K562 (cell line): ENCODE measurements around the gene ULBP1. TPM values are rescaled to one million over a fixed set of nuclear protein-coding genes. Genes with fewer than 3 reads are reported as not detected.

Experiments
- ATAC-seq: fragments of 200-7000 bp; cut with Tn5 transposase; 3 replicates; pipeline ENCODE4 v1.9.1; 2020; ENCODE audit warnings: moderate library complexity
- BruUV-seq: library from RNA; stranded (reverse); fragments of 400-500 nt; replicated peaks from 2 replicates; lab custom pipeline; 2021; lab: Mats Ljungman, UMichigan
- CTCF ChIA-PET: fragments of 300-600 bp; formaldehyde crosslinking; extraction: SDS; loops from one replicate; lab custom pipeline; 2021; ENCODE audit warnings: low intra/inter-chr PET ratio; lab: Yijun Ruan, JAX
- POLR2A ChIA-PET: fragments of 300-600, 350-650 bp; sonication (Branson Sonifier 250); formaldehyde crosslinking; extraction: SDS; loops from one replicate; lab custom pipeline; 2021; ENCODE audit warnings: antibody characterized with exemption, inconsistent platforms; lab: Yijun Ruan, JAX
- DNase-seq, 4 experiments: peaks; one replicate each; pipeline versions ENCODE4 v3.0.0 to v3.0.0-alpha.2; 2011 to 2018; ENCODE audit warnings: low spot score in 3 of 4, mixed read lengths in 3 of 4; ENCODE audit errors: extremely low read depth in 1 of 4
- FAIRE-seq: peaks from 2 replicates; lab custom pipeline; 2011; peaks lifted over from hg19 to GRCh38; lab: Jason Lieb, UNC
- H2AFZ ChIP-seq: 2 replicates; pipeline ENCODE4 v1.6.0; 2011; ENCODE audit warnings: low read depth, low read length, control low read depth, inconsistent platforms
- H3K27ac ChIP-seq: fragments of 200-600 bp; 3 replicates; pipeline ENCODE4 v1.8.0; 2011; ENCODE audit warnings: low read depth, mild to moderate bottlenecking, control low read depth, inconsistent platforms, low read length, moderate library complexity, mixed read lengths; ENCODE audit errors: extremely low read depth
- H3K27me3 ChIP-seq, 2 experiments: fragments of 300-600 bp in 1 of 2; 2 replicates in 1 of 2; 3 replicates in 1 of 2; pipeline versions ENCODE4 v1.6.0 to v1.8.0; 2011; ENCODE audit warnings: inconsistent platforms in 2 of 2, low read length in 2 of 2, mild to moderate bottlenecking in 1 of 2, mixed read lengths in 1 of 2, moderate library complexity in 1 of 2; ENCODE audit not compliant: control insufficient read depth in 2 of 2, insufficient read depth in 2 of 2
- H3K36me3 ChIP-seq: fragments of 300-600 bp; 3 replicates; pipeline ENCODE4 v1.8.0; 2011; ENCODE audit warnings: mild to moderate bottlenecking, low read length, inconsistent platforms; ENCODE audit not compliant: control insufficient read depth, insufficient read depth
- H3K4me1 ChIP-seq, 2 experiments: fragments of 200-600 bp in 1 of 2; replicated peaks in 1 of 2; 2 replicates in 1 of 2; 3 replicates in 1 of 2; pipeline versions ENCODE4 v1.5.1 to v1.8.0; 2011; ENCODE audit warnings: inconsistent platforms in 2 of 2, low read length in 2 of 2, mild to moderate bottlenecking in 1 of 2, mixed read lengths in 1 of 2, moderate library complexity in 1 of 2; ENCODE audit not compliant: control insufficient read depth in 2 of 2, insufficient read depth in 2 of 2
- H3K4me2 ChIP-seq: 2 replicates; pipeline ENCODE4 v1.6.1; 2011; ENCODE audit warnings: low read length, control low read depth, inconsistent platforms, mixed read lengths; ENCODE audit not compliant: insufficient read depth
- H3K4me3 ChIP-seq: fragments of 200-600 bp; sonication (generic), shearing (Covaris generic); 2 replicates; pipeline ENCODE4 v1.5.1; 2016; ENCODE audit warnings: control low read depth, inconsistent platforms
- H3K79me2 ChIP-seq: fragments of 200-600 bp; 3 replicates; pipeline ENCODE4 v1.8.0; 2011; ENCODE audit warnings: low read length, inconsistent platforms; ENCODE audit not compliant: control insufficient read depth, insufficient read depth
- H3K9ac ChIP-seq, 2 experiments: 2 replicates each; pipeline versions ENCODE4 v1.6.0 to v1.6.1; 2011; ENCODE audit warnings: low read depth in 2 of 2, low read length in 2 of 2, control low read depth in 1 of 2, inconsistent platforms in 1 of 2, mild to moderate bottlenecking in 1 of 2, mixed read lengths in 1 of 2; ENCODE audit not compliant: insufficient read depth in 1 of 2
- H3K9me1 ChIP-seq: one replicate; pipeline ENCODE4 v1.6.0; 2011; ENCODE audit warnings: inconsistent platforms, mild to moderate bottlenecking, low read length, moderate library complexity; ENCODE audit not compliant: control insufficient read depth, insufficient read depth
- H3K9me3 ChIP-seq: replicated peaks from 2 replicates; pipeline ENCODE4 v1.5.1; 2011; ENCODE audit warnings: low read depth, low read length, inconsistent platforms; ENCODE audit not compliant: control insufficient read depth, insufficient read depth
- H4K20me1 ChIP-seq: replicated peaks from 2 replicates; pipeline ENCODE4 v1.6.1; 2011; ENCODE audit warnings: low read length, inconsistent platforms, mixed read lengths; ENCODE audit not compliant: control insufficient read depth, insufficient read depth
- BHLHE40 ChIP-seq: IDR thresholded peaks from 2 replicates; pipeline ENCODE4 v1.6.1; 2011; ENCODE audit warnings: low read length, improper control_type of control experiment
- E2F6 ChIP-seq, 2 experiments: IDR thresholded peaks; 2 replicates each; pipeline ENCODE4 v1.6.1; 2011; ENCODE audit warnings: borderline replicate concordance in 1 of 2, control low read depth in 1 of 2, low read depth in 1 of 2, low read length in 1 of 2, mild to moderate bottlenecking in 1 of 2, mixed read lengths in 1 of 2, moderate library complexity in 1 of 2; ENCODE audit not compliant: insufficient read depth in 1 of 2, insufficient read length in 1 of 2, poor library complexity in 1 of 2, severe bottlenecking in 1 of 2; ENCODE audit errors: extremely low read depth in 1 of 2
- HMGXB4 ChIP-seq: sonication (generic); formaldehyde crosslinking; IDR thresholded peaks from 2 replicates; pipeline ENCODE4 v1.8.1; 2023; ENCODE audit warnings: mild to moderate bottlenecking, missing genetic modification reagents
- KDM5B ChIP-seq: fragments of 200-600 bp; sonication (generic); IDR thresholded peaks from 2 replicates; pipeline ENCODE4 v1.6.1; 2012; ENCODE audit warnings: low read depth, mild to moderate bottlenecking, moderate library complexity, low read length, control low read depth, inconsistent platforms; ENCODE audit not compliant: insufficient replicate concordance
- NR4A1 ChIP-seq, 2 experiments: fragments of 250-450 bp in 1 of 2; fragments of 450-650 bp in 1 of 2; sonication (Bioruptor Pico) in 1 of 2; IDR thresholded peaks; 2 replicates each; pipeline versions ENCODE4 v1.4.0 to v1.6.1; 2016 to 2020; ENCODE audit warnings: mild to moderate bottlenecking in 2 of 2, missing compliant biosample characterization in 1 of 2, missing genetic modification characterization in 1 of 2, moderate library complexity in 1 of 2
- PHF21A ChIP-seq: fragments of 450-650 bp; IDR thresholded peaks from 2 replicates; pipeline ENCODE4 v1.6.1; 2017; ENCODE audit warnings: low read depth, borderline replicate concordance
- POLR2AphosphoS5 ChIP-seq: IDR thresholded peaks from 2 replicates; pipeline ENCODE4 v1.6.1; 2011; ENCODE audit warnings: mild to moderate bottlenecking, low read depth, low read length, moderate library complexity; ENCODE audit not compliant: control insufficient read depth, insufficient read depth
- POU5F1 ChIP-seq: fragments of 150-350 bp; IDR thresholded peaks from 2 replicates; pipeline ENCODE4 v1.6.1; 2014; ENCODE audit warnings: borderline replicate concordance, low read length, low read depth, mild to moderate bottlenecking; ENCODE audit not compliant: partially characterized antibody
- SIRT6 ChIP-seq: IDR thresholded peaks from one replicate; pipeline ENCODE4 v1.6.1; 2012; ENCODE audit warnings: low read depth, mild to moderate bottlenecking, control low read depth, inconsistent platforms, low read length, moderate library complexity
- ZNF77 ChIP-seq: fragments of 250-450 bp; sonication (Bioruptor Pico); IDR thresholded peaks from 2 replicates; pipeline ENCODE4 v1.5.0; 2020
- WGBS: fragments of 100-300 bp; shearing (Covaris generic); methylation state at CpG from one replicate; pipeline ENCODE4 v1.1.6; 2016; ENCODE audit warnings: low coverage, mixed read lengths; ENCODE audit not compliant: insufficient coverage; ENCODE audit errors: missing lambda C conversion rate; 5-methylcytosine and 5-hydroxymethylcytosine counted together
- in situ Hi-C: fragments of 300-500 bp; cut with MboI; formaldehyde crosslinking; loops from 4 replicates; pipeline ENCODE4 v1.15.0; 2018; ENCODE audit warnings: inconsistent platforms, mixed read lengths
- intact Hi-C: fragments of 100-400 bp; cut with micrococcal nuclease; formaldehyde crosslinking; loops from 2 replicates; pipeline ENCODE4 v1.14.2; 2022
- polyA plus RNA-seq, 8 experiments: library from polyadenylated mRNA; depleted of rRNA in 4 of 8; stranded (reverse) in 5 of 8; unstranded in 3 of 8; fragments of >200 nt; fragmentation: Nextera tagmentation in 2 of 8; fragmentation: Illumina TruSeq in 1 of 8; extraction: Ambion mirVana in 2 of 8; extraction: Trizol in 1 of 8; gene quantifications; 2 replicates each; pipeline versions ENCODE4 v1.2.1 to v1.2.3, GENCODE V29; 2011 to 2014; ENCODE audit warnings: inconsistent platforms in 1 of 8, missing spikeins in 1 of 8
- total RNA-seq, 7 experiments: library from RNA; depleted of rRNA in 6 of 7; stranded (reverse); fragments of >200 nt in 6 of 7; fragmentation: Illumina TruSeq in 2 of 7; extraction: Trizol in 2 of 7; gene quantifications; 2 replicates each; pipeline versions ENCODE4 v1.2.1 to v1.2.3, GENCODE V29; 2011 to 2021; ENCODE audit warnings: low replicate concordance in 1 of 7
- TF ChIP-seq, protein P1 (sequence below): IDR thresholded peaks from 3 replicates; pipeline ENCODE4 v1.6.1; 2011; ENCODE audit warnings: borderline replicate concordance, mild to moderate bottlenecking; ENCODE audit not compliant: insufficient read length, insufficient read depth

ULBP1 gene
- total and polyA plus RNA-seq, 9 of the 15 experiments (the other 6 are each of a cell fraction or from before 2014, with no cell fraction given) = 0.33 to 6.0 (median 2.5) TPM

- no peak; the same call in 2 of the 3 replicates for ATAC-seq
- TF ChIP-seq ZNF77 (CRISPR knock-in tag) (no peak), BHLHE40 (no peak), POU5F1 (no peak), PHF21A (no peak), NR4A1 (CRISPR knock-in tag; IDR thresholded peaks at IDR 0.05) (no peak), NR4A1 (tag; IDR thresholded peaks at IDR 0.05) (no peak), SIRT6 (no peak), E2F6 (IDR thresholded peaks at IDR 0.05; ENCODE audit: borderline replicate concordance in 1 of 2, extremely low read depth in 1 of 2, insufficient read depth in 1 of 2, insufficient read length in 1 of 2, low read depth in 1 of 2, low read length in 1 of 2, poor library complexity in 1 of 2, severe bottlenecking in 1 of 2) (no peak), KDM5B (no peak), HMGXB4 (CRISPR knock-in tag) (no peak), POLR2AphosphoS5 (no peak)
- TF ChIP-seq, protein P1, sequence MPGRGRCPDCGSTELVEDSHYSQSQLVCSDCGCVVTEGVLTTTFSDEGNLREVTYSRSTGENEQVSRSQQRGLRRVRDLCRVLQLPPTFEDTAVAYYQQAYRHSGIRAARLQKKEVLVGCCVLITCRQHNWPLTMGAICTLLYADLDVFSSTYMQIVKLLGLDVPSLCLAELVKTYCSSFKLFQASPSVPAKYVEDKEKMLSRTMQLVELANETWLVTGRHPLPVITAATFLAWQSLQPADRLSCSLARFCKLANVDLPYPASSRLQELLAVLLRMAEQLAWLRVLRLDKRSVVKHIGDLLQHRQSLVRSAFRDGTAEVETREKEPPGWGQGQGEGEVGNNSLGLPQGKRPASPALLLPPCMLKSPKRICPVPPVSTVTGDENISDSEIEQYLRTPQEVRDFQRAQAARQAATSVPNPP = no peak
- peaks cover 56 to 60% of the 10 kb centered on the region in 2 experiments for H3K27me3 ChIP-seq
These were observed 21.8 kb downstream of the ULBP1 start for GRCh38 chr6:149985481-149985937.

More at GRCh38 chr6:149985481-149985937, 21.8 kb downstream of the ULBP1 start:
- Histone ChIP-seq H2AFZ (no peak overlapping the region), H3K9me1 (no peaks in the 10 kb centered on the region), H3K9me3 (no peaks in the 10 kb centered on the region), H3K27ac (no peak overlapping the region), H3K36me3 (no peaks in the 10 kb centered on the region), H3K79me2 (no peaks in the 10 kb centered on the region), H4K20me1 (no peaks in the 10 kb centered on the region; the same call in 1 of the 2 replicates), H3K4me1 (peaks cover 0 to 5% of the 10 kb centered on the region in 2 experiments; a peak in 1 of 5 replicates), H3K4me3 (no peak overlapping the region), H3K4me2 (no peak overlapping the region), H3K9ac (no peak overlapping the region)
- no TSS peak for BruUV-seq
- in situ Hi-C loops (no loop called here), intact Hi-C loops (no loop called here)
- FAIRE-seq (no peak), DNase-seq (no peak)
- WGBS = 0% methylated on average over 5 of the region's 5 CpGs
- ChIA-PET CTCF (no interaction called here), POLR2A (no interaction called here)
